Measurements from ENCODE around the gene RPL28. TPM values are rescaled to one million over a fixed set of nuclear protein-coding genes. Genes with fewer than 3 reads are reported as not detected.
"Not testable (repeated sequence)": the region's sequence is repeated elsewhere in the genome, so short reads cannot be mapped to it uniquely, and the experiment has no call there.

RPL28 gene
- total RNA-seq, 1 donor from 2014 or later = 1,343 TPM

- no peak for DNase-seq (ENCODE audit: low spot score)
- H3K4me3 Mint-ChIP-seq (ENCODE audit: unreplicated experiment) = no peak overlapping the region
- H3K36me3 Mint-ChIP-seq (ENCODE audit: low read depth) = no peaks in the 10 kb centered on the region
- peaks cover 39% of the 10 kb centered on the region for H3K27me3 Mint-ChIP-seq (ENCODE audit: low read depth)
- no peaks in the 10 kb centered on the region for H3K9me3 Mint-ChIP-seq (ENCODE audit: low read depth)
- no peak overlapping the region for H3K27ac Mint-ChIP-seq (ENCODE audit: unreplicated experiment)
- TF ChIP-seq CTCF (IDR thresholded peaks at IDR 0.05) = no peak
- H3K4me1 Mint-ChIP-seq (ENCODE audit: low read depth) = peaks cover 7% of the 10 kb centered on the region
Measured at GRCh38 chr19:55447421-55448174, 61.9 kb downstream of the RPL28 start.

GRCh38 chr19:55448175-55448490 lies 62.4 kb downstream of the RPL28 start:
- not testable (repeated sequence) for H3K9me3 Mint-ChIP-seq (ENCODE audit: low read depth); DNase-seq (ENCODE audit: low spot score); H3K27ac Mint-ChIP-seq (ENCODE audit: unreplicated experiment); H3K4me3 Mint-ChIP-seq (ENCODE audit: unreplicated experiment); H3K4me1 Mint-ChIP-seq (ENCODE audit: low read depth); H3K36me3 Mint-ChIP-seq (ENCODE audit: low read depth)
- H3K27me3 Mint-ChIP-seq (ENCODE audit: low read depth) = peaks cover 37% of the 10 kb centered on the region

GRCh38 chr19:55449469-55449868 lies 63.7 kb downstream of the RPL28 start:
- H3K36me3 Mint-ChIP-seq (ENCODE audit: low read depth) = no peaks in the 10 kb centered on the region
- H3K4me3 Mint-ChIP-seq (ENCODE audit: unreplicated experiment) = no peak overlapping the region
- no peaks in the 10 kb centered on the region for H3K9me3 Mint-ChIP-seq (ENCODE audit: low read depth)
- H3K27me3 Mint-ChIP-seq (ENCODE audit: low read depth) = peaks cover 29% of the 10 kb centered on the region
- no peak for DNase-seq (ENCODE audit: low spot score)
- no peak overlapping the region for H3K27ac Mint-ChIP-seq (ENCODE audit: unreplicated experiment)
- no peak for TF ChIP-seq CTCF (IDR thresholded peaks at IDR 0.05)
- peaks cover 10% of the 10 kb centered on the region for H3K4me1 Mint-ChIP-seq (ENCODE audit: low read depth)

- H3K27me3 Mint-ChIP-seq (ENCODE audit: low read depth) = peaks cover 15% of the 10 kb centered on the region
- no peaks in the 10 kb centered on the region for H3K9me3 Mint-ChIP-seq (ENCODE audit: low read depth)
- H3K4me1 Mint-ChIP-seq (ENCODE audit: low read depth) = peaks cover 10% of the 10 kb centered on the region
- H3K4me3 Mint-ChIP-seq (ENCODE audit: unreplicated experiment) = peak overlapping the region; percentile 53
- H3K27ac Mint-ChIP-seq (ENCODE audit: unreplicated experiment) = peak overlapping the region; percentile 27
- no peak for TF ChIP-seq CTCF (IDR thresholded peaks at IDR 0.05)
- no peak for DNase-seq (ENCODE audit: low spot score)
- peaks cover 3% of the 10 kb centered on the region for H3K36me3 Mint-ChIP-seq (ENCODE audit: low read depth)
Measured at GRCh38 chr19:55451163-55451964, 65.6 kb downstream of the RPL28 start.

- Mint-ChIP-seq H3K27ac (ENCODE audit: unreplicated experiment) (no peak overlapping the region), H3K9me3 (ENCODE audit: low read depth) (no peaks in the 10 kb centered on the region), H3K27me3 (ENCODE audit: low read depth) (peaks cover 15% of the 10 kb centered on the region), H3K4me1 (ENCODE audit: low read depth) (peaks cover 10% of the 10 kb centered on the region), H3K4me3 (ENCODE audit: unreplicated experiment) (no peak overlapping the region), H3K36me3 (ENCODE audit: low read depth) (peaks cover 3% of the 10 kb centered on the region)
- DNase-seq (ENCODE audit: low spot score) = no peak
- TF ChIP-seq CTCF (IDR thresholded peaks at IDR 0.05) = no peak
Measured at GRCh38 chr19:55451965-55452748, 66.4 kb downstream of the RPL28 start.

Other genes starting within 250 kb of the RPL28 start
- 0.62 TPM in 1 of 3 replicates, not detected in the others for gene TNNT1, start 236.7 kb upstream of the RPL28 start, total RNA-seq
- gene TNNI3, start 228.2 kb upstream of the RPL28 start, total RNA-seq = not detected in 3 replicates
- gene DNAAF3, start 219.3 kb upstream of the RPL28 start, total RNA-seq = 0.90 to 2.2 TPM (median 1.3 TPM) in 3 replicates
- 0.80 TPM in 1 of 3 replicates, not detected in the others for gene SYT5, start 205.6 kb upstream of the RPL28 start, total RNA-seq
- gene PTPRH, start 176.4 kb upstream of the RPL28 start, total RNA-seq = 0.42 to 0.54 TPM in 2 of 3 replicates, not detected in the other
- 1.4 to 1.5 TPM (median 1.4 TPM) in 3 replicates for gene TMEM86B, start 157.2 kb upstream of the RPL28 start, total RNA-seq
- 47.6 to 58.4 TPM (median 49.9 TPM) in 3 replicates for gene PPP6R1, start 126.9 kb upstream of the RPL28 start, total RNA-seq
- 22.7 to 30.3 TPM (median 24.2 TPM) in 3 replicates for gene HSPBP1, start 105.8 kb upstream of the RPL28 start, total RNA-seq
- 14.0 to 15.9 TPM (median 15.3 TPM) in 3 replicates for gene BRSK1, start 101.9 kb upstream of the RPL28 start, total RNA-seq
- gene TMEM150B, start 60.6 kb upstream of the RPL28 start, total RNA-seq = not detected in 3 replicates
- gene KMT5C, start 46.1 kb upstream of the RPL28 start, total RNA-seq = 9.5 to 14.6 TPM (median 9.7 TPM) in 3 replicates
- 0.17 to 0.23 TPM in 2 of 3 replicates, not detected in the other for gene COX6B2, start 31.2 kb upstream of the RPL28 start, total RNA-seq
- gene GARIN5B, start 22.7 kb upstream of the RPL28 start, total RNA-seq = not detected in 3 replicates
- 2.8 to 3.7 TPM (median 3.1 TPM) in 3 replicates for gene IL11, start 15.5 kb upstream of the RPL28 start, total RNA-seq
- 0.52 to 1.0 TPM in 2 of 3 replicates, not detected in the other for gene TMEM190, start 9.1 kb upstream of the RPL28 start, total RNA-seq
- 0.59 to 1.0 TPM (median 0.85 TPM) in 3 replicates for gene TMEM238, start 1.6 kb upstream of the RPL28 start, total RNA-seq
- 60.0 to 79.7 TPM (median 78.6 TPM) in 3 replicates for gene UBE2S, start 21.9 kb downstream of the RPL28 start, total RNA-seq
- gene SHISA7, start 57.4 kb downstream of the RPL28 start, total RNA-seq = not detected in 3 replicates
- 39.8 to 47.2 TPM (median 39.8 TPM) in 3 replicates for gene ISOC2, start 75.7 kb downstream of the RPL28 start, total RNA-seq
- gene C19orf85, start 78.8 kb downstream of the RPL28 start, total RNA-seq = not detected in 3 replicates
- gene ZNF628, start 90.7 kb downstream of the RPL28 start, total RNA-seq = 9.1 to 9.7 TPM (median 9.4 TPM) in 3 replicates
- 32.1 to 50.0 TPM (median 33.1 TPM) in 3 replicates for gene NAT14, start 99.3 kb downstream of the RPL28 start, total RNA-seq
- 33.6 to 50.0 TPM (median 34.5 TPM) in 3 replicates for gene SSC5D, start 102.5 kb downstream of the RPL28 start, total RNA-seq
- not detected in 3 replicates for gene SBK2, start 151.2 kb downstream of the RPL28 start, total RNA-seq
- gene SBK3, start 159.6 kb downstream of the RPL28 start, total RNA-seq = not detected in 3 replicates
- gene ZNF579, start 194.9 kb downstream of the RPL28 start, total RNA-seq = 15.7 to 23.6 TPM (median 23.1 TPM) in 3 replicates
- 11.3 to 14.7 TPM (median 14.4 TPM) in 3 replicates for gene FIZ1, start 213.6 kb downstream of the RPL28 start, total RNA-seq
- 10.1 to 11.0 TPM (median 10.8 TPM) in 3 replicates for gene ZNF524, start 214.4 kb downstream of the RPL28 start, total RNA-seq
- gene ZNF865, start 219.7 kb downstream of the RPL28 start, total RNA-seq = 16.1 to 18.1 TPM (median 16.4 TPM) in 3 replicates
- gene ZNF784, start 238.6 kb downstream of the RPL28 start, total RNA-seq = 6.1 to 7.9 TPM (median 6.4 TPM) in 3 replicates